Neural progenitor cell (in vitro differentiated cells): ENCODE measurements around the gene PQBP1.

Experiments
- CTCF ChIP-seq: fragments of 200-600 bp; sonication (generic); IDR thresholded peaks from 2 replicates; pipeline ENCODE4 v1.5.1; 2017; ENCODE audit warnings: antibody characterized with exemption, mild to moderate bottlenecking
- EZH2phosphoT487 ChIP-seq: fragments of 200-600 bp; sonication (generic); IDR thresholded peaks from 2 replicates; pipeline ENCODE4 v1.6.1; 2017; ENCODE audit warnings: antibody characterized with exemption

- TF ChIP-seq CTCF (no peak), EZH2phosphoT487 (no peak)
These were observed 4.0 kb upstream of the PQBP1 start for GRCh38 chrX:48893556-48894348.
